HFF-Myc (cell line): ENCODE results near the gene LPXN.
"Not testable (repeated sequence)": the region's sequence is repeated elsewhere in the genome, so short reads cannot be mapped to it uniquely, and the experiment has no call there.

Experiments used
- DNase-seq: peaks from one replicate; pipeline ENCODE4 v3.0.0-alpha.2; 2011; ENCODE audit warnings: low read depth; ENCODE audit errors: extremely low read depth
- H3K4me3 ChIP-seq: replicated peaks from 2 replicates; pipeline ENCODE4 v1.5.1; 2011; ENCODE audit warnings: low read depth, mild to moderate bottlenecking, control low read depth, low read length
- CTCF ChIP-seq: IDR thresholded peaks from 2 replicates; pipeline ENCODE4 v1.5.1; 2012; ENCODE audit warnings: mild to moderate bottlenecking, low read depth, low read length, control low read depth; ENCODE audit errors: missing control alignments

Gene LPXN

GRCh38 chr11:58574881-58575280, 775 bp downstream of the LPXN start:
- DNase-seq, result no peak
- TF ChIP-seq CTCF, result no peak
- peak overlapping the region; percentile 32 for H3K4me3 ChIP-seq

DNA sequence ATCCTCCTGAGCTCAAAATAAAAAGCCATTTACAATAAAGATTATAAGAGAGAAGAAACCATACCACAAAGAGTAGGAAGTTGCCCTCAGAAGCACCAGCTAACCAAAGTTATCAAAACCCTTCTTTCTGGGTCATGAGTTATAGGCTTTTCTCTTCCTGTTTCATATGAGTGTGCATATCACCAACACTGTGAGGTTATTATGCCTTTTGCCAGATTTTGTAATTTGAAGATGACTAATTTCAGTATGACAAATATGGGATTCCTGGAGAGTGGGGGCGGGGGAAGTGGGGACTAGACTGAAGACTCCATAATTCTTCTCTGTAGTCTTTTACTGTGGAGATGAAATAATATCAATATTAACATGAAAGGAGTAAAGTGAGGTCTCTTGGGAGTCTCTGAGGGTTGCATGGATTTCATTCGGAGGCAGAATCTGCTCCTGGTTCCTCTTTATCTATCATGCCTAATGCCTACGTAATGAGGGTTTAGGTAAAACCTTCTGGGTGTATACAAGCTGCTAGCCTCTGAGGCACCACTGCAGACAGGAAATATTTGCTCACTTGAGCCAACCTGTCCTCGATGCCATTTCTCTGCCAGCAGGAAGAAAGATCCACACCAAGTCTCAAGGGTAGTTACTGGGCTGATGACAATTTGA, 2.1 kb downstream of the LPXN start:
- H3K4me3 ChIP-seq, result peak overlapping the region; percentile 32
- no peak for DNase-seq
- TF ChIP-seq CTCF, result no peak

DNA sequence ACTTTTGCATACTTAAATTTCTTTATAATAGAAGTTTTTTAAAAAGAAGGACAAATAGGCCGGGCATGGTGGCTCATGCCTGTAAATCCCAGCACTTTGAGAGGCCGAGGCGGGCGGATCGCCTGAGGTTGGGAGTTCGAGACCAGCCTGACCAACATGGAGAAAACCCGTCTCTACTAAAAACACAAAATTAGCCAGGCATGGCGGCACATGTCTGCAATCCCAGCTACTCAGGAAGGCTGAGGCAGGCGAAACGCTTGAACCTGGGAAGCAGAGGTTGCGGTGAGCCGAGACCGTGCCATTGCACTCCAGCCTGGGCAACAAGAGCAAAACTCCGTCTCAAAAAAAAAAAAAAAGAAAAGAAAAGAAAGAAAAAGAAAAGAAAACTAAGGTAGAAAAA, 2.8 kb downstream of the LPXN start:
- DNase-seq, H3K4me3 ChIP-seq: not testable (repeated sequence)

DNA sequence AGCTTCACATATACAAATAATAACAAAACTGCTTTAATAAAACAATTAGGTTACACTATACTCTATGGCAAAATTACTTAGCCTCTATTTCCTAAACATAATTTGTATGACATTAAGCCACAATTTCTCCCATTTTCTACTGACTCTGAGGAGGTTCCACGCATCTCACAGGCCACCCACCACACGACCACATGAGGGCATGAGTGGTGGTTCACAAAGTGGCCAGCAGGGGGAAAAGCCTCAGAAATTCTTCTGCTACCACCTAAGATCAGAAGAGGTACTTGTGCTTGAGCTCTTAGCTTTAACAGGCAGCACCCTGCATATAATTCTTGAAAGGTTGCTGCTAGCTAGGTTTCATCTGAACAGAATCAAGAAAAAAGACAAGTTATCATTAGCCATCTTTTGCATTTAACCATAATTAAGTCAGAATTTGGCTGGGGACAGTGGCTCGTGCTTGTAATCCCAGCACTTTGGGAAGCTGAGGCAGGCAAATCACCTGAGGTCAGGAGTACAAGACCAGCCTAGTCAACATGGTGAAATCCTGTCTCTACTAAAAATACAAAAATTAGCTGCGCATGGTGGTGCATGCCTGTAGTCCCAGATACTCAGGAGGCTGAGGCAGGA, 7.7 kb downstream of the LPXN start:
- peak; percentile 39 for DNase-seq
- peak; percentile 83 for TF ChIP-seq CTCF
- H3K4me3 ChIP-seq, result no peak overlapping the region

DNA sequence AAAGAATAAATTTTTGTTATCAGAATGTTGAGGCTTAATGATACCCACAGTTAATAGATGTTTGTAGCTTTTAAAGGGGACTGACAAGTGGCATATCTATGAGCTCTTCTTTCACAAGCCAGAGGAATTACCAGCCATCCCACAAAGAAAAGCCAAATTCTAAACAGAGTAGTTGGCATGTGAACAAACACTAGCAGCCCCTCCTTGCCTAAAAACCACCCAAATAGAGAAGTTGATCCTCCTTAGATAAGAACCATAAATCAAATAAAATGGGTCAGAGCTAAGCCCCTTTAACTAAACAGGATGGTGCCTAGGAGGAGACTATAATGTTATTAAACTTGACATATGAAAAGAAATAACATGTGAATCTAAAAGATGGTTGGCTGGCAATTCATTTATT, 11.4 kb downstream of the LPXN start:
- no peak for TF ChIP-seq CTCF
- no peak for DNase-seq
- H3K4me3 ChIP-seq, result no peak overlapping the region

- TF ChIP-seq CTCF, result no peak
- no peak overlapping the region for H3K4me3 ChIP-seq
- no peak for DNase-seq
Measured at GRCh38 chr11:58562375-58562800, 13.3 kb downstream of the LPXN start.

DNA sequence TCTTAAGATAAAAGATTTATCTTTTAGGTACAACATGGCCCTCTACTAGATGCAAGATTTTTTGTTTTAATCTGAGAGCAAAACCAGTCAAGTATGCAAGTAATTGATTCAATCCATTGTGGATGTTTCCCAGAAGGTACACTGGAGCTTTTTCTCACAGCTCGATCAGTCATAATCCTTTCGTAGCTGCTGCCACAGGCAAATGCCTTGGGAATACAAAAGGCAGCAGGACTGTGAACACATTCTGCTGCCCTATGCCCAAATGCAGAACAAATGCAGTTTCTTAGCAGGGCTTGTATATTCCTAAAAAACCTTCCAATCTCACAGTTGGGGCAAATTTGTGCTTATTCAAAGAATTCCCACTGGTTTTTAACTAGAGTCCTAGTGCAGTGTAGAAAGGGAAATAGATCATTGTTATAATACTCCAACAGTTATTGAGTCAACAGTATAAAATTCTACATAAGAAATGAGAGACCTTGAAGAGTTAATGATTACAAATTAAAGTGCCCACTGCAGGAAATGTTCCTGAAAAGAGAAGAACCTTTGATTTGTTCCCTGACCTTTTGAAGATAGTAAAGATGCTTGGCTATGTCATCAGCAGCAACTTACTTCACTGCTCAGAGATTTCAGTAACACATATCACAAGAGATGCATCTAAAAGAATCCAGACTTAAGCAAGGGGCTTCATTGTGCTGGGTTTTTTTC, 14.1 kb downstream of the LPXN start:
- TF ChIP-seq CTCF, result no peak
- DNase-seq, result no peak
- no peak overlapping the region for H3K4me3 ChIP-seq
